NCI-H1092 treated with DMSO at 0.1 percent for 48 hours (cell line): ENCODE results near the gene PIM2.
A peak's percentile ranks its signal among the peaks of the same experiment; 100 is the strongest.
"Not testable (repeated sequence)": the region's sequence is repeated elsewhere in the genome, so short reads cannot be mapped to it uniquely, and the experiment has no call there.

Experiments
- DNase-seq: peaks from one replicate; lab custom pipeline; 2025; lab: John Stamatoyannopoulos, UW

The PIM2 gene

DNA sequence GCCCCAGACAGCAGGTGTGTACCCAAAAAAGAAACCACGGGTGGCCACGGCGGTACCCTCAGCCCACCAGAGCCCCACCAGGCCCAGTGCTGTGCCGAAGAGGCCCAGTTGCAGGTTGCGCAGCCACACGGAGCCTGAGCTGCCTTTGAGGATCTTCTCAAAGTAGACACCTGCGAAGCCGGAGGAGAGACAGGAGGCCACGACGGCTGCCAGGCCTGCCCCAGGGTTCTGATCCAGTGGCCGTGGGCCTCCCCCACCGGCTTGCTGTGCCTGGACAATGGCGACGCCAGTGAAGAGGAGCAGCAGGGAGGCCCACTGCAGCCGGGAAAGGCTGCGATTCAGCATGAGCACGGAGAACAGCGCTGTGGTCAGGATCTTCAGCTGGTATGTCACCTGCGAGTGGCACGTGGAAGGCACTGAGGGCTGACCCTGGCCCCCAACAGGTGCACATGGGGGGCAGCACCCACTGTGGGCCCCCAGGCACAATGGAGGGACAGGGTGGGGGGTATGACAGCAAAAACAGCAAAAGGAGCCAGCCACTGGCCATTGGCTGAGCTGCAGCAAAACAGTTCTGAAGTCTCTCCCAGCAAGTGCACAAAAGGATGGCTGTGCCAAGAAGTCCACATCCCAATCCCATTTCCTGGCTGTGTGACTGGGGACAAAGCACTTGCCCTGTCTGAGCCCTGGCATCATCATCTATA lies 13.6 kb downstream of the PIM2 start:
- DNase-seq: no peak

DNA sequence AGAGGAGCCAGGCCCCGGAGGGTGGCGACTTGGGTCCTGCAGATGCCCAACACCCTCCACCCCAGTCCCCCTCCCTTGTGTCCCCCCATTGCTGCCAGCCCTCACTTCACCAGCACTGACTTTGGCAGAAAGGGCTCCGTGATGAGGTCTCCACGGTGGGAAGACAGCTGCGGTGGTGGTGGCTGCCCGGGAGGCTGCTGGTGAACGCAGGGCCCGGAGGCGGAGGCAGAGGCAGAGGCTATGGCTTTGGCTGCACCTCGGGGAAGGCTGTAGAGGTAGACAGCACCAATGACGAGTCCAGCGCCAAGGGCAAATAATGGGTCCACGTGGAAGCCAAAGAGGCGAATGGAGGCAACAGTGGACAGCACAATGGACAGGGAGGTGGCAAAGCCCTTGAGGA lies 14.2 kb downstream of the PIM2 start:
- no peak for DNase-seq

GRCh38 chrX:48904180-48904579 lies 14.6 kb downstream of the PIM2 start:
- no peak for DNase-seq

DNA sequence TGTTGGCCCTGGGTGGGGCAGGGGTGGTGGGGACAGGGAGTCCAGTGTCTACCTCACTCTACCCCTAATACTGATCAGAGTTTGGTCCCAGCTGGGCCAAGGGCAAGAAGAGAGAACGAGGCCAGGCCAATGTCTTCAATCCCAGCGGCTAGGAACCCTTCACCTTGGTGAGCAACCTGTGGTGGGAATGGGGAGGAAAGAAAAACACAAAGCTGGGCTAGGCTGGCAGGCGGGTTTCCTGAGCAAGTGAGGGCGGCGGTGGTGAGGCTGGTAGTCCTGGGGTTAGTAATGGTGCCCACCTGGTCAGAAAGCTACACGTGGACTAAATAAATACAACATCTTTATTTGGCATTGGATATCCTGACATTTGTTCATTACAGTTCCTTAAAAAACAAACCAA lies 15.5 kb downstream of the PIM2 start:
- DNase-seq: no peak

GRCh38 chrX:48902776-48903175 lies 16.0 kb downstream of the PIM2 start:
- DNase-seq: no peak

DNA sequence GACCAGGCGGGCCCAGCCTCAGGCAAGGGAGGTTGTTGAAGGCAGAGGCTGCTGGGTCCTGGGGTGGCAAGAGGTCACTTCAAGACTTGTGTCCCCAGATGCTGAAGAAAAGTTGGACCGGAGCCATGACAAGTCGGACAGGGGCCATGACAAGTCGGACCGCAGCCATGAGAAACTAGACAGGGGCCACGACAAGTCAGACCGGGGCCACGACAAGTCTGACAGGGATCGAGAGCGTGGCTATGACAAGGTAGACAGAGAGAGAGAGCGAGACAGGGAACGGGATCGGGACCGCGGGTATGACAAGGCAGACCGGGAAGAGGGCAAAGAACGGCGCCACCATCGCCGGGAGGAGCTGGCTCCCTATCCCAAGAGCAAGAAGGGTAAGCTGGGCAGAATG lies 16.7 kb downstream of the PIM2 start:
- DNase-seq: no peak

DNA sequence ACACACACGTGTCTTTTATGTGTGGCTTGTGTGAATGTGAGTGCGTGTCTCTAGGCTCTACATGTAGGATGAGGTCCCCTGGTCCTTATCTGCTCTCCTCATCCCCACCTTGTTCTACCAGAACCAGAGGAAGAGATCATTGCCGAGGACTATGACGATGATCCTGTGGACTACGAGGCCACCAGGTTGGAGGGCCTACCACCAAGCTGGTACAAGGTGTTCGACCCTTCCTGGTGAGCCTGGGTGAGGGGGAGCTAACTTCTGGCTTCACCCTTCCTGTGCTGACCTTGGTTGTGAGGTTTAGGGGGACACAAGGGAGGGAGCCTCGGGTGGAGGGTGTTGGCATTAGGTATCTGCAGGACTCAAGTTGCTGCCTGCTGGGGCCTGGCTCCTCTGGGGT lies 17.8 kb downstream of the PIM2 start:
- no peak for DNase-seq

- no peak for DNase-seq
Observed at GRCh38 chrX:48899078-48899410, 19.8 kb downstream of the PIM2 start.

- peak; percentile 98 for DNase-seq
Observed at GRCh38 chrX:48897625-48898306, 21.1 kb downstream of the PIM2 start, which contains the start of the genes PQBP1 and TIMM17B. Gene PQBP1 (plus strand): TSS chrX:48897930. CDS start chrX:48898510, 580 bp downstream. Gene TIMM17B (minus strand): TSS chrX:48897768. CDS start chrX:48897749, 19 bp downstream.

DNA sequence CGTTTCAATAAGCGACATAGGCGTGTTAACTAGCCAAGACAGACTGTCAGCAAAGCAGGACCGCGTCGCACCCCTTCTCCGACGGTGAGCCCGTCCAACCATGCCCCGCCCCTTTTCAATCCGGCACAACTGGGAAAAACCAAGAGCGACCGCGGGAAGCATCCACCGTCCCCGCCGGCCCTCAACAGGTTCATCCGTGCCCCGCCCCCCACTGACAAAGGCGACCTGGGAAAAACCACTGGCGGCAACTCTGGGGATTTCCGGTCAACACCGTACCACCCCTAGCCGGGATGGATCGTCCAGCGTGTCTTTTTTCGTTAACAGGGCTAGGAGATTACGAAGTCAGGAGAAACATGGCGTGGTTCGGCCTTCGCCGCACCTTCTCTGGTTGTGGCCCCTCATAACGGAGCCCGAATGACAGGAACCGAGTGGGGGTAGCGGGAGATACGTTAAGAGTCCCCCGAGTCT lies 21.6 kb downstream of the PIM2 start:
- DNase-seq: peak; percentile 84

- no peak for DNase-seq
Observed at GRCh38 chrX:48896611-48897011, 22.2 kb downstream of the PIM2 start.

DNA sequence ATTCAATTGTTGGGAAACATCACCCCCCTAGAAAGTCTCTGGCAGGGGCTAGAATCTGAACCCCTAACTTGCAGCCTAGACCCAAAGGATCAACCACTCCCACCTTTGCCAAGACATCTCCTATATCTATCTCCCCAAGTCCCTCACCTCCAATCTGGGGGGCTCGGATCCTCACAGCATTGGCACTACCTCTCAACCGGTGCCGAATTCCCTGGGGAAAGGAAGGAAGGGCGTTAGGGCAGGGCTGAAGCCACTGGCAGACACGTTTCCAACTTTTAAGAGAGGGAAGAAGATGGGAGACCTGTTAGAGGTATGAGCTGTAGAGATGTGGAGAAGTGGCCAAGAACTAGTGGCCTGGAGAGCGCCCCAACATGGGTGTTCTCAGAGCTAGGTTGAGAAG lies 23.9 kb downstream of the PIM2 start:
- no peak for DNase-seq

GRCh38 chrX:48893556-48894348 lies 25.1 kb downstream of the PIM2 start:
- no peak for DNase-seq

- DNase-seq: no peak
Observed at GRCh38 chrX:48892896-48893295, 25.9 kb downstream of the PIM2 start.

DNA sequence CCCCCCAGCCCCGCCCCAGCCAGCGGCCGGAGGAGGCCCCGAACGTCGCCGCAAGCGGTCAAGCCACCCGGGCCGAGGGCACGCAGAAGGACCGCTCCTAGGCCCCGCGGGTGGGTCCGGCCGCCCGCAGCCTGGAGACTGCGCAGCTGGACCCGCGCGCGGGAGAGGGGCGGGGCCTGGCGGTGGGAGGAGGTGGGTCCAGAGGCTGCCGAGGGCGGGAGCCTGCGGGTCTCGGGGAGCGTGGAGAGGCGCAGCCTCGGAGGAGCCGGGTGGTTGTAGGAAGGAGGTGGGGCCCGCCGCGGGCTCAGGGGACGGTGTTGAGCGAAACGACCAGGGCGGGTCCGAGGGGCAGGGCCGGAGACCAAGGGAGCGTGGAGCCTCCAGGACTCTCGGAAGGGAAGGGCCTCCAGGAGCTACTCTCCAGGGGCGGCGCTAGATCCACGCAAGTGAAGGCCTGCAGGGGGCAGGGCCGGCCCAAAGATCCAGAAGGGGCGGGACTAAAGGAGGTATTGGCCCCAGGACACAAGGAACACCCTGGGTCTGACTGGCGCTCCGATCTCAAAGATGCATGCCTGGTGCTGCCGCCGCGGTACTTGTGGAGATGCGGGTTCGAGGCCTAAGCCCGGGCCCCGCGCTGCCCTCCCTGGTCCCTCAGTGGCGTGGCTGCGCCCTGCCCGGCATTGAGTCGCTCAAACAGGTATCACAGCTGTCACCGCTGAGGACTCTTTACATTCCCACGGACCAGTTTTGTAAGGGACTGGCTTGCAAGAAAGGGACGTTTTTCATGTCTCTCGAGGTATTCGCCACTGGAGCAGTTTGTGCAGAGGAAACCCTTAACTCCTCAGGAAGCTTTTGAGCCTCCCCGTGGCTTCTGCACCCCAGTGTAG lies 27.2 kb downstream of the PIM2 start:
- peak; percentile 80 for DNase-seq

GRCh38 chrX:48890934-48891401 lies 27.9 kb downstream of the PIM2 start:
- peak; percentile 36 for DNase-seq

DNA sequence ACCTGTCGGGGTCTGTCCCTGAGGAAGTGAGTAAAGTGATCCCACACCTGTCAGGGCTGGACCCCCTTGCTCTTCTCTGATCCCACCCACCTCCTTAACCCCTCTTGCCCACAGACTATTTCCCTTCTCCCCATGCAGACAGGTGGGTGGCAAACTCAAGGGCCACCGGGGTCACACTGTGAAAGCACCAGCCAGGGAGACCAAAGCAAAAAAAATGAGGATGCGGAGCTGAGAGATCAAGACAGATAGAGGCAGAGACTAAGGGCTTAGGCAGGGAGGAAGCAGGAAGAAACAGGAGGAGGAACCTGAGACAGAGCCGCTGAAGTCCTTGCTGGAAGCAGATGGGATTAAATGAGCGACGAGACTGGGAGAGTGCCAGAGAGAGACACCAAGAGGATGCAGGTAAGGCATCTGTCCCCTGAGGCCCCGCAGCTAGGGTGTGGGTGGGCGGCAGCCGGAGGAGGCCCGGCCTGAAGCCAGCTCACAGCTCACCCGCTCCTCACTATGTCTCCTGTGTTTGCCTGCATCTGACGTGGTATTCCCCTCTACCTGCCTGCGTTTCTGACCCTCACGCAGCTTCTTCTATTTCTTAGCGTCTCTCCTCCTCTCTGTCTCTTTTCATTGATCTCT lies 28.4 kb downstream of the PIM2 start:
- peak; percentile 36 for DNase-seq

GRCh38 chrX:48886586-48886985 lies 32.2 kb downstream of the PIM2 start:
- DNase-seq: not testable (repeated sequence)

DNA sequence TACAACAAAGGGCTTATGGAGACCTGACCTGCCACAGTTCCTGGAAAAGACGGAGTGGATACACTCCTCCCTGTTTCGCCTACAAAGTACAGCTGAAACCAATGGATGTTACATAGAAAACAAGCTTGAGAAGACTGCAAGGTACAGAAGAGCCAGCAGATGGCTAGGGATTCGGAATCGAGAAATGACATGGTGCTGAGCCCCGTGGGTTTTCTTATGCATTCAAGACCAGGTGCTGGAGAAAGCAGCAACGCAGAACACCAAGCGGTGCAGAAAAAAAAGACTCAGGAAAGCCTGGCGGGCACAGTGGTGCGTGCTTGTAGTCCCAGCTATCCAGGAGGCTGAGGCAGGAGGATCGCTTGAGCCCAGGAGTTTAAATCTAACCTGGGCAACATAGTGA lies 35.1 kb downstream of the PIM2 start:
- DNase-seq: no peak

- not testable (repeated sequence) for DNase-seq
Observed at GRCh38 chrX:48876944-48877343, 41.9 kb downstream of the PIM2 start.

DNA sequence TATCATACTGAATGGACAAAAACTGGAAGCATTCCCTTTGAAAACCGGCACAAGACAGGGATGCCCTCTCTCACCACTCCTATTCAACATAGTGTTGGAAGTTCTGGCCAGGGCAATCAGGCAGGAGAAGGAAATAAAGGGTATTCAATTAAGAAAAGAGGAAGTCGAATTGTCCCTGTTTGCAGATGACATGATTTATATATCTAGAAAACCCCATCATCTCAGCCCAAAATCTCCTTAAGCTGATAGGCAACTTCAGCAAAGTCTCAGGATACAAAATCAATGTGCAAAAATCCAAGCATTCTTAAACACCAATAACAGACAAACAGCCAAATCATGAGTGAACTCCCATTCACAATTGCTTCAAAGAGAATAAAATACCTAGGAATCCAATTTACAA lies 46.8 kb downstream of the PIM2 start:
- DNase-seq: not testable (repeated sequence)
